Mesodermal cell (in vitro differentiated cells): Measurements from ENCODE around the gene AMPD2.

ENCODE experiments used
- H3K27ac ChIP-seq: 2 replicates; pipeline ENCODE4 v1.7.0; 2013; ENCODE audit warnings: mild to moderate bottlenecking, low read depth, low read length, moderate library complexity; ENCODE audit not compliant: severe bottlenecking
- H3K36me3 ChIP-seq: 2 replicates; pipeline ENCODE4 v1.7.1; 2013; ENCODE audit warnings: mild to moderate bottlenecking, low read length, moderate library complexity; ENCODE audit not compliant: control insufficient read depth, insufficient read depth
- H3K4me1 ChIP-seq: one replicate; pipeline ENCODE4 v1.7.1; 2013; ENCODE audit warnings: mild to moderate bottlenecking, low read length; ENCODE audit not compliant: insufficient read depth, control insufficient read depth, poor library complexity, severe bottlenecking
- H3K4me3 ChIP-seq: 2 replicates; pipeline ENCODE4 v1.7.0; 2013; ENCODE audit warnings: low read length, control low read depth, mild to moderate bottlenecking; ENCODE audit not compliant: insufficient read depth, poor library complexity, severe bottlenecking; ENCODE audit errors: extremely low read depth
- H3K9me3 ChIP-seq: 2 replicates; pipeline ENCODE4 v1.7.1; 2013; ENCODE audit warnings: mild to moderate bottlenecking, low read length, moderate library complexity; ENCODE audit not compliant: control insufficient read depth
- WGBS, 2 experiments: methylation state at CpG; one replicate each; pipeline ENCODE4 v1.1.5; 2013; ENCODE audit warnings: missing lambda C conversion rate in 2 of 2; ENCODE audit not compliant: insufficient coverage in 2 of 2; 5-methylcytosine and 5-hydroxymethylcytosine counted together

AMPD2 gene

DNA sequence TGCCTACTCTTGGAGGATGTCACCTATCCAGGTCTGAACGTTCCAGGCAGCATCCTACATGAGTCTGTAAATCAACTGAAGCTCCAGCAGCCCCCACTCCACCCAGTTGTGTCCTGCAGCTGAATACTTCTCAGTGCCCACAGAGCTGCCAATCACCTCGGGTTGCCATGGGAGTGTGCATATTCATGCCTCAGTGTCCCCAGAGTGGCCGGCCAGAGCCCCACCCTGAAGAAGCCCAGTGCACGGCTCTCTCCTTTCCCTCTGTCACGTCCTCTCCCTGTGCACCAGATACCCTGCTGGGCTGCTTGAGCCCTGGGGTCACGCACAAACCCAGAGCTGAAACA lies 20.2 kb downstream of the AMPD2 start:
- 38 to 68% methylated on average over 3 to 6 of the region's 6 CpGs for WGBS, 2 experiments
- peaks cover 9% of the 10 kb centered on the region for H3K4me1 ChIP-seq
- H3K9me3 ChIP-seq = no peaks in the 10 kb centered on the region

GRCh38 chr1:109640285-109640865 lies 20.7 kb downstream of the AMPD2 start:
- Histone ChIP-seq H3K27ac (no peak overlapping the region), H3K36me3 (no peaks in the 10 kb centered on the region), H3K9me3 (no peaks in the 10 kb centered on the region), H3K4me1 (peaks cover 9% of the 10 kb centered on the region), H3K4me3 (no peak overlapping the region)
- WGBS, 2 experiments = 30 to 46% methylated on average over 3 to 4 of the region's 5 CpGs

More for the DNA sequence above, 20.2 kb downstream of the AMPD2 start:
- Histone ChIP-seq H3K27ac (no peak overlapping the region), H3K36me3 (no peaks in the 10 kb centered on the region), H3K4me3 (no peak overlapping the region)

DNA sequence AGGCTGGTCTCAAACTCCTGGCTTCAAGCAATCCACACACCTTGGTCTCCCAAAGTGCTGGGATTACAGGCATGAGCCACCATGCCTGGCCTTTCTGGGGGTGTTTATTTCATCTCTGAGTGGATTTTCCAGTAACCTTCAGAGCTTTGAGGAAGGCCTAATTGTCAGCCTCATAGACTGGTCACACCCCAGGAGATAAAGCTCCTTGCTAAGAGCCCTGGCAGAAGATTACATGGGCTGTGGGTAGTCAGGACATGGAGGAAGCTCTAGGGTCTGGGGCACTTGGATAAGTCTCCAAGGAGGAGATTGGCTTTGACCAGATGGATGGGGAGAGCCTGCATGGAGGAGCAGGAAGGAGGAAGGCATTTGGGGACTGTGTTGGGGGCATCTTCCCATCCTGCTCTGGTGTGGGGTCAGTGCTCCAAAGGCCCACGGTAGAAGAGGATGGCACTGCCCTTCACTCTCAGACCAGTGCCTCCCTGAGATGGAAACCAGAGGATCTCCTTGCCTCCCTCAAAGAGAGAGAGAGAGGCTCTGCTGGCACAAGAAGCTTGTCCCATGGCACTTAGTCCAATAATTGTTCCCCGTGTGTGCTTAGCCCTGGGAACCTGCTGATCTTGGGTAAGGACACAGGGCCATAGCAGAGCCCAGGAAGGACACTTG lies 21.6 kb downstream of the AMPD2 start:
- H3K9me3 ChIP-seq = no peaks in the 10 kb centered on the region
- no peak overlapping the region for H3K4me3 ChIP-seq
- no peaks in the 10 kb centered on the region for H3K36me3 ChIP-seq
- H3K27ac ChIP-seq = no peak overlapping the region
- H3K4me1 ChIP-seq = peaks cover 4% of the 10 kb centered on the region
- 63 to 80% methylated on average over 1 to 2 of the region's 2 CpGs for WGBS, 2 experiments

GRCh38 chr1:109641861-109642260 lies 22.2 kb downstream of the AMPD2 start:
- no peaks in the 10 kb centered on the region for H3K9me3 ChIP-seq
- H3K4me3 ChIP-seq = no peak overlapping the region
- WGBS, 2 experiments = no CpG with 5 or more reads among the region's 2 CpGs
- H3K36me3 ChIP-seq = no peaks in the 10 kb centered on the region
- no peak overlapping the region for H3K27ac ChIP-seq
- H3K4me1 ChIP-seq = no peaks in the 10 kb centered on the region

DNA sequence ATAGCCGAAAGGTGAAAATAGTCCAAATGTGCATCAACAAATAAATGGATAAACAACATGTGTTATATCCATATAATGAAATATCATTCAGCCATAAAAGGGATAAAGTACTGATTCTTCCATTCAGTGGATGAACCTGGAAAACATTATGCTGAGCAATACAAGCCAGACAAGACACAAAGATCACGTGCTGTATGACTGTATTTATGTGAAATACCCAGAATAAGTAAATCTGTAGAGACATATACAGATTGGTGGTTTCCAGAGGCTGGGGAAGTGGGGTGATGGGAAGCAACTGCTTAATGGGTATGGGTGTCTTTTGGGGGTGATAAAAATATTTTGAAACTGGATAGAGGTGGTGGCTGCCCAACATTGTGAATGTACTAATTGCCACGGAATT lies 23.0 kb downstream of the AMPD2 start:
- Histone ChIP-seq H3K36me3 (no peaks in the 10 kb centered on the region), H3K27ac (no peak overlapping the region), H3K4me3 (no peak overlapping the region), H3K9me3 (no peaks in the 10 kb centered on the region), H3K4me1 (no peaks in the 10 kb centered on the region)
- WGBS, 2 experiments = 60 to 86% methylated on average over 1 of the region's 3 CpGs

- Histone ChIP-seq H3K4me1 (no peaks in the 10 kb centered on the region), H3K4me3 (no peak overlapping the region), H3K9me3 (no peaks in the 10 kb centered on the region), H3K36me3 (no peaks in the 10 kb centered on the region), H3K27ac (no peak overlapping the region)
- WGBS, 2 experiments = 46 to 55% methylated on average over 25 to 32 of the region's 32 CpGs
These were observed 24.0 kb downstream of the AMPD2 start for GRCh38 chr1:109643385-109644230.

- Histone ChIP-seq H3K9me3 (no peaks in the 10 kb centered on the region), H3K4me1 (no peaks in the 10 kb centered on the region), H3K27ac (no peak overlapping the region), H3K36me3 (no peaks in the 10 kb centered on the region), H3K4me3 (no peak overlapping the region)
- 96% methylated on average over 4 of the region's 10 CpGs; no CpG with 5 or more reads in 1 of the 2 experiments for WGBS, 2 experiments
These were observed 25.0 kb downstream of the AMPD2 start for GRCh38 chr1:109644670-109645069.

DNA sequence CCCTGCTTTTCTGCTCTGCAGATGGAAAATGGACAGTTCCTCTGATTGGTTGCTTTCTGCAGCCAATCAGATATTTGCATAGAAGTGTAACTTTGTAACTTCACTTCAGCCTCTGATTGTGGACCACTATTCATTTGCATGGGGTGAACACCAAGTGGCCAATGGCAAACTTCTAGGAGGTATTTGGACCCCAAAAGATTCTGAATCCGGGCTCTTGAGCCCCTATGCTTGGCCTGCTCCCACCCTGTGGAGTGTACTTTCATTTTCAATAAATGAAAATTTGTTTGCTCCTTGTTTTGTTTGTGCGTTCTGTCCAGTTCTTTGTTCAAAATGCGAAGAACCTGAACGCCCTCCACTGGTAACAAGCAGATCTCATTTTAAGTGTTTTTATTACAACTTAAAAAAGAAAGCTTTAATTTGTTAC lies 29.9 kb downstream of the AMPD2 start:
- no peak overlapping the region for H3K4me3 ChIP-seq
- no peak overlapping the region for H3K27ac ChIP-seq
- no peaks in the 10 kb centered on the region for H3K9me3 ChIP-seq
- no peaks in the 10 kb centered on the region for H3K36me3 ChIP-seq
- no peaks in the 10 kb centered on the region for H3K4me1 ChIP-seq
- WGBS, 2 experiments = 100% methylated on average over 1 of the region's 4 CpGs; no CpG with 5 or more reads in 1 of the 2 experiments

GRCh38 chr1:109650609-109651008 lies 31.0 kb downstream of the AMPD2 start:
- no peaks in the 10 kb centered on the region for H3K9me3 ChIP-seq
- 60% methylated on average over 1 of the region's 3 CpGs; no CpG with 5 or more reads in 1 of the 2 experiments for WGBS, 2 experiments
- H3K4me1 ChIP-seq = peaks cover 5% of the 10 kb centered on the region
- H3K36me3 ChIP-seq = no peaks in the 10 kb centered on the region
- no peak overlapping the region for H3K4me3 ChIP-seq
- no peak overlapping the region for H3K27ac ChIP-seq

- Histone ChIP-seq H3K4me3 (no peak overlapping the region), H3K27ac (no peak overlapping the region), H3K4me1 (peaks cover 5% of the 10 kb centered on the region), H3K36me3 (no peaks in the 10 kb centered on the region), H3K9me3 (no peaks in the 10 kb centered on the region)
- 100% methylated on average over 1 of the region's 2 CpGs for WGBS, 2 experiments
These were observed 32.8 kb downstream of the AMPD2 start for GRCh38 chr1:109652402-109652801.
